RWPE1 (cell line): ENCODE data around the gene OSBP2.

Experiments
- CTCF ChIA-PET: fragments of 350-600 bp; sonication (Branson Sonifier 250); formaldehyde crosslinking; extraction: SDS; loops from one replicate; lab custom pipeline; 2021; lab: Yijun Ruan, JAX
- POLR2A ChIA-PET: fragments of 400-600 bp; formaldehyde crosslinking; extraction: SDS; loops from one replicate; lab custom pipeline; 2020; ENCODE audit warnings: antibody characterized with exemption; ENCODE audit not compliant: low non-redundant PET; lab: Yijun Ruan, JAX
- DNase-seq: peaks from one replicate; pipeline ENCODE4 v3.0.0; 2012; ENCODE audit warnings: low spot score
- H3K27ac ChIP-seq: fragments of 450-650 bp; 2 replicates; pipeline ENCODE4 v1.5.1; 2017
- TF ChIP-seq, protein P1 (sequence below): fragments of 450-650 bp; conservative IDR thresholded peaks from 2 replicates; pipeline ENCODE4 v1.5.1; 2017; ENCODE audit warnings: low read depth, mild to moderate bottlenecking

Gene OSBP2

DNA sequence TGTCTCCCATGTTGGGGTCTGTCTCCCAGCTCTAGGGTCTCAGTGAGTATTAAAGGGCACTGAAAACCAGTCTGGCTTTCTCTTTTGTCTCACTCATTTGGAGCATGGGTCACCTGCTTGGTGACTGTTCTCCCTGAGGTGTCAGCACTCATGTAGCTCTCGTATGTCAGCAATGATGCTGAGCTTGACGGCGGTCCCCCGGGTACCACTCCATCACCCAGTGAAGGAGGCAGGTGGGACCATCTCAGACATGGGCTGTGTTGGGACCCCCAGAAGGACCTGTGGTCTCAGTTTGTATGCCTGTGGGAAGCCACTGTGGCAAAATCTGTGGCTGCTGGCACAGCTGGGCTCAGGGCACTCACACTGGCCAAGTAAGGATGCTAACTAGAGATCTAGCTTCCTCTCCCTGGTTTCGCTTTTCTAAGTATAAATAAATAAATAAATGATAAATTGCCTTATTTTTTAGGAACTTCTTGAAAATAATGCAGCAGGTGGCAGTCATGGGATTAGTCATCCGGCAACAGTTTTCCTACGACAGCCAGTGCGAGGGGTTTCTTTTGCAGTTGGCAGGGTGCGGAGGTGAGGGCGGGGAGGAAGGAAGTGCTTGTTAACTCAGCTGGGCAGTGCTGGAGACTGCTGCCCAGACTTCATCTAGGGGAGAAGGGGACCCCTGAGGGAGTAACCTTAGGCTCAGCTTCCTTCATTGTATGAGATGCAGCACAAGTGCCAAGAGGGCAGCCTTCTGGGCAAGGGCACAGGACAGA is 48.8 kb downstream of the OSBP2 start:
- POLR2A ChIA-PET: no interaction called here
- TF ChIP-seq, protein P1, sequence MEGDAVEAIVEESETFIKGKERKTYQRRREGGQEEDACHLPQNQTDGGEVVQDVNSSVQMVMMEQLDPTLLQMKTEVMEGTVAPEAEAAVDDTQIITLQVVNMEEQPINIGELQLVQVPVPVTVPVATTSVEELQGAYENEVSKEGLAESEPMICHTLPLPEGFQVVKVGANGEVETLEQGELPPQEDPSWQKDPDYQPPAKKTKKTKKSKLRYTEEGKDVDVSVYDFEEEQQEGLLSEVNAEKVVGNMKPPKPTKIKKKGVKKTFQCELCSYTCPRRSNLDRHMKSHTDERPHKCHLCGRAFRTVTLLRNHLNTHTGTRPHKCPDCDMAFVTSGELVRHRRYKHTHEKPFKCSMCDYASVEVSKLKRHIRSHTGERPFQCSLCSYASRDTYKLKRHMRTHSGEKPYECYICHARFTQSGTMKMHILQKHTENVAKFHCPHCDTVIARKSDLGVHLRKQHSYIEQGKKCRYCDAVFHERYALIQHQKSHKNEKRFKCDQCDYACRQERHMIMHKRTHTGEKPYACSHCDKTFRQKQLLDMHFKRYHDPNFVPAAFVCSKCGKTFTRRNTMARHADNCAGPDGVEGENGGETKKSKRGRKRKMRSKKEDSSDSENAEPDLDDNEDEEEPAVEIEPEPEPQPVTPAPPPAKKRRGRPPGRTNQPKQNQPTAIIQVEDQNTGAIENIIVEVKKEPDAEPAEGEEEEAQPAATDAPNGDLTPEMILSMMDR: no peak
- CTCF ChIA-PET: interaction anchor here (0.6 kb wide), 1 partner anchor 90 kb away, joined by 3 read pairs; no protein-coding TSS in a partner anchor
- no peak overlapping the region for H3K27ac ChIP-seq
- DNase-seq: no peak

DNA sequence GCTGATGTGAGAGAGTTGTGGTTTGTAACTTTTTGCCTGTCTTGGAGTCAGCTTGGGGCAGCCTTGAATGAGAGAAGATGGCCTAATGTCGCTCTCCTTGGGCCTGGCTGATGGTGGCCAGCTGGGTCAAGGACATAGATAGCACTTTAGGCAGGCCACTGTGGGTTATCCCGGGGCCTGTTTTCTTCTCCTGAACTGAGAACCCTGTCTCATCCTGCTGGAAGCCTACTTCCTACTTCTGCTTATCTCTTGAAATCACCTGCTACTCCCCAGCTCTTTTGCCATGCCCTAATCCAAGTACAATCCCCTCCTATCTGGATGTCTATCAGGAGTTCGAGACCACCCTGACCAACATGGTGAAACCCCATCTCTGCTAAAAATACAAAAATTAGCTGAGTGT is 49.5 kb downstream of the OSBP2 start:
- ChIA-PET POLR2A (no interaction called here), CTCF (no interaction called here)
- TF ChIP-seq, protein P1: no peak
- no peak for DNase-seq
- no peak overlapping the region for H3K27ac ChIP-seq

DNA sequence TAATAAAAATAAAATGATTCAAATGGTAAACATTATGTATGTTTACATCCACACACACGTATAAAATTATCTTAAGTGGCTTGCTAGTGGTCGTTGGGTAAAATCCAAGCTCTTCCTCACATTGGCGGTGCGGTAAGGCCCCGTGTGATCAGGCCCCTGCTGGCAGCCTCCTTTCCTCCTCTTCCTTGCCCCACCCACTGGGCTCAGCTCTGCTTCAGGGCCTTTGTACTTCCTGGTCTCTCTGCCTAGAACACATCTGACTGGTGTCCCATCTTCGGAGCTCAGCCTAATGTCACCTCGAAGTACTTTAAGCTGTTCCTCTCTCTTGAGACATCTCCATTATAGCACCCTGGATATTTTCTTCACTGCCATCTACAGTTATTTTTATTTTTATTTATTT is 52.8 kb downstream of the OSBP2 start:
- H3K27ac ChIP-seq: no peak overlapping the region
- ChIA-PET POLR2A (no interaction called here), CTCF (interaction anchor here (0.6 kb wide), 1 partner anchor 173 kb away, joined by 3 read pairs; no protein-coding TSS in a partner anchor)
- TF ChIP-seq, protein P1: no peak
- DNase-seq: no peak

DNA sequence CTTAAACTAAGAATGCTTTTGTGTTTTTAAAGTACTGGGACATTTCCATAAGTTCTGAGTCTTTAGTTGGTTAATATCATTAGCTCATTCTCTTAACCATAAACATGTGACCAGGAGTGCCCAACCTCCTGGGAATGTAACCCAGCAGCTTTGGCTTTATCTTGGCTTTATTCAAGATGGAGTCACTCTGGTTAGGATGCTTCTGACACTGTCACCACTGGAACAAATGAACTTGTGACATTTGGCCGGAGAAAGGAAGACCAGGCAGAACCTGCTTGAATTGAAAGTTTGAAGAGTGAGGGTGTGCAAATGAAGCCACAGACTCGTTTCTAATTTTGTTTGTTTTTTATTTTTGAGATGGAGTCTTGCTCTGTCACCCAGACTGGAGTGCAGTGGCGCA is 54.6 kb downstream of the OSBP2 start:
- H3K27ac ChIP-seq: no peak overlapping the region
- TF ChIP-seq, protein P1: no peak
- ChIA-PET POLR2A (no interaction called here), CTCF (no interaction called here)
- DNase-seq: no peak

DNA sequence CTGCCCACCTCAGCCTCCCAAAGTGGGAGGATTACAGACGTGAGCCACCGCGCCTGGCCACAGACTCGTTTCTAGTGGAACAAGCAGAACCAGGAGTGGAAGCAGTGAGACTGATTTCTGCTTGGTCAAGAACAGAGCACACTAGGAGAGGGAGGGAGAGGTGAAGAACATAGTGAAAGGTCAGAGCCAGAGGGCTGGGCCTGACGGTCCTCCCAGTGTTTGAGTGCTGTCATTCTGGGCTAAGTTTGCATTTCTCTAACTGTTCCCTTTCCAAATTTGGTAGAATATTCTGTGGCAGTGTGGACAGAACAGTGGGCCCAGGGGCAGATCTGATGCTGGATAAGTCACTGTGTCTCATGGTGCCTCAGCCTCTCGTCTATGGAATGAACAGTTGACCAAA is 55.2 kb downstream of the OSBP2 start:
- TF ChIP-seq, protein P1: no peak
- ChIA-PET CTCF (no interaction called here), POLR2A (no interaction called here)
- DNase-seq: no peak
- H3K27ac ChIP-seq: no peak overlapping the region

DNA sequence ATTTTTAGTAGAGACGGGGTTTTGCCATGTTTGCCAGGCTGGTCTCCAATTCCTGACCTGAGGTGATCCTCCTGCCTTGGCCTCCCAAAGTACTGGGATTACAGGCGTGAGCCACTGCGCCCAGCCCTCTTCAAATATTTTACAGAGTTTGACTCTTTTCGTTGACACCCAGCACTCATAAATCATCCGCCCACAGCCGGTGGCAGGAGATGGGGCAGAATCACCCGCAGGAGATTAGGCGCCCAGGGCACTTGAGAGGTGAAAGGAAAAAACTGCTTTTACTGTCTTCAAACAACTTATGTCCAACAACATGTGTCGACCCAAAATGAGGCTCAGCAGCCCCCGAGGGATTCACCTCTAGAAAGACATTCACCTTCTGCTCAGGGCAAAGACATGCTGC is 56.9 kb downstream of the OSBP2 start:
- TF ChIP-seq, protein P1: no peak
- ChIA-PET POLR2A (no interaction called here), CTCF (interaction anchor here (0.7 kb wide), 1 partner anchor 68 kb away, joined by 5 read pairs; no protein-coding TSS in a partner anchor)
- DNase-seq: no peak
- H3K27ac ChIP-seq: no peak overlapping the region
